ENCODE data around the gene HKDC1.
"Not testable (repeated sequence)": the region's sequence is repeated elsewhere in the genome, so short reads cannot be mapped to it uniquely, and the experiment has no call there.

Gene HKDC1

GRCh38 chr10:69275444-69275843 is 55.3 kb downstream of the HKDC1 start:
- Histone ChIP-seq H3K4me3 (ENCODE audit: insufficient read depth, low read depth, low read length) (no peak overlapping the region), H3K9me3 (ENCODE audit: control insufficient read depth, low read length) (no peaks in the 10 kb centered on the region), H3K4me1 (ENCODE audit: control insufficient read depth, insufficient read depth, low read length) (no peaks in the 10 kb centered on the region), H3K27me3 (ENCODE audit: control insufficient read depth, insufficient read depth, low read length, poor library complexity, severe bottlenecking) (no peaks in the 10 kb centered on the region), H3K36me3 (ENCODE audit: control insufficient read depth, insufficient read depth, low read length) (no peaks in the 10 kb centered on the region), H3K27ac (ENCODE audit: insufficient read depth, low read depth, low read length, poor library complexity, severe bottlenecking) (no peak overlapping the region)
- WGBS, 2 experiments = 100% methylated on average over 1 of the region's 1 CpG; no CpG with 5 or more reads in 1 of the 2 experiments

GRCh38 chr10:69276503-69276902 is 56.4 kb downstream of the HKDC1 start:
- Histone ChIP-seq H3K36me3 (ENCODE audit: control insufficient read depth, insufficient read depth, low read length) (no peaks in the 10 kb centered on the region), H3K4me3 (ENCODE audit: insufficient read depth, low read depth, low read length) (no peak overlapping the region), H3K27ac (ENCODE audit: insufficient read depth, low read depth, low read length, poor library complexity, severe bottlenecking) (no peak overlapping the region), H3K4me1 (ENCODE audit: control insufficient read depth, insufficient read depth, low read length) (no peaks in the 10 kb centered on the region), H3K9me3 (ENCODE audit: control insufficient read depth, low read length) (no peaks in the 10 kb centered on the region), H3K27me3 (ENCODE audit: control insufficient read depth, insufficient read depth, low read length, poor library complexity, severe bottlenecking) (no peaks in the 10 kb centered on the region)
- 91 to 97% methylated on average over 5 of the region's 6 CpGs for WGBS, 2 experiments

GRCh38 chr10:69278446-69278963 is 58.4 kb downstream of the HKDC1 start, which contains the start of gene HK1:
Gene HK1, plus strand, starts transcription at chr10:69278496.
- Histone ChIP-seq H3K27ac (ENCODE audit: insufficient read depth, low read depth, low read length, poor library complexity, severe bottlenecking) (no peak within 1 kb of the TSS), H3K36me3 (ENCODE audit: control insufficient read depth, insufficient read depth, low read length) (no peaks in the 10 kb centered on the region), H3K4me3 (ENCODE audit: insufficient read depth, low read depth, low read length) (no peak within 1 kb of the TSS), H3K27me3 (ENCODE audit: control insufficient read depth, insufficient read depth, low read length, poor library complexity, severe bottlenecking) (no peaks in the 10 kb centered on the region), H3K9me3 (ENCODE audit: control insufficient read depth, low read length) (no peaks in the 10 kb centered on the region), H3K4me1 (ENCODE audit: control insufficient read depth, insufficient read depth, low read length) (no peaks in the 10 kb centered on the region)
- 43 to 47% methylated on average over 11 of the region's 11 CpGs for WGBS, 2 experiments

- Histone ChIP-seq H3K4me1 (ENCODE audit: control insufficient read depth, insufficient read depth, low read length) (no peaks in the 10 kb centered on the region), H3K4me3 (ENCODE audit: insufficient read depth, low read depth, low read length) (no peak overlapping the region), H3K27me3 (ENCODE audit: control insufficient read depth, insufficient read depth, low read length, poor library complexity, severe bottlenecking) (no peaks in the 10 kb centered on the region), H3K36me3 (ENCODE audit: control insufficient read depth, insufficient read depth, low read length) (no peaks in the 10 kb centered on the region), H3K9me3 (ENCODE audit: control insufficient read depth, low read length) (no peaks in the 10 kb centered on the region), H3K27ac (ENCODE audit: insufficient read depth, low read depth, low read length, poor library complexity, severe bottlenecking) (no peak overlapping the region)
- WGBS, 2 experiments = 84 to 85% methylated on average over 2 of the region's 2 CpGs
Observed at GRCh38 chr10:69279110-69279509, 59.0 kb downstream of the HKDC1 start.

- 91 to 92% methylated on average over 8 of the region's 8 CpGs for WGBS, 2 experiments
- Histone ChIP-seq H3K4me3 (ENCODE audit: insufficient read depth, low read depth, low read length) (no peak overlapping the region), H3K4me1 (ENCODE audit: control insufficient read depth, insufficient read depth, low read length) (peaks cover 7% of the 10 kb centered on the region), H3K9me3 (ENCODE audit: control insufficient read depth, low read length) (no peaks in the 10 kb centered on the region), H3K36me3 (ENCODE audit: control insufficient read depth, insufficient read depth, low read length) (no peaks in the 10 kb centered on the region), H3K27me3 (ENCODE audit: control insufficient read depth, insufficient read depth, low read length, poor library complexity, severe bottlenecking) (no peaks in the 10 kb centered on the region), H3K27ac (ENCODE audit: insufficient read depth, low read depth, low read length, poor library complexity, severe bottlenecking) (no peak overlapping the region)
Observed at GRCh38 chr10:69281507-69282413, 61.6 kb downstream of the HKDC1 start.

- not testable (repeated sequence) for H3K4me1 ChIP-seq (ENCODE audit: control insufficient read depth, insufficient read depth, low read length); H3K27ac ChIP-seq (ENCODE audit: insufficient read depth, low read depth, low read length, poor library complexity, severe bottlenecking); H3K4me3 ChIP-seq (ENCODE audit: insufficient read depth, low read depth, low read length); H3K9me3 ChIP-seq (ENCODE audit: control insufficient read depth, low read length); H3K27me3 ChIP-seq (ENCODE audit: control insufficient read depth, insufficient read depth, low read length, poor library complexity, severe bottlenecking); H3K36me3 ChIP-seq (ENCODE audit: control insufficient read depth, insufficient read depth, low read length)
- 92 to 94% methylated on average over 6 of the region's 6 CpGs for WGBS, 2 experiments
Observed at GRCh38 chr10:69284402-69284801, 64.3 kb downstream of the HKDC1 start.

GRCh38 chr10:69285699-69286098 is 65.6 kb downstream of the HKDC1 start:
- H3K9me3 ChIP-seq (ENCODE audit: control insufficient read depth, low read length) = no peaks in the 10 kb centered on the region
- no peak overlapping the region for H3K27ac ChIP-seq (ENCODE audit: insufficient read depth, low read depth, low read length, poor library complexity, severe bottlenecking)
- no peaks in the 10 kb centered on the region for H3K27me3 ChIP-seq (ENCODE audit: control insufficient read depth, insufficient read depth, low read length, poor library complexity, severe bottlenecking)
- WGBS, 2 experiments = 72 to 89% methylated on average over 2 to 4 of the region's 4 CpGs
- H3K4me1 ChIP-seq (ENCODE audit: control insufficient read depth, insufficient read depth, low read length) = peaks cover 7% of the 10 kb centered on the region
- H3K36me3 ChIP-seq (ENCODE audit: control insufficient read depth, insufficient read depth, low read length) = no peaks in the 10 kb centered on the region
- no peak overlapping the region for H3K4me3 ChIP-seq (ENCODE audit: insufficient read depth, low read depth, low read length)

GRCh38 chr10:69287181-69287580 is 67.0 kb downstream of the HKDC1 start:
- Histone ChIP-seq H3K4me3 (ENCODE audit: insufficient read depth, low read depth, low read length) (no peak overlapping the region), H3K9me3 (ENCODE audit: control insufficient read depth, low read length) (no peaks in the 10 kb centered on the region), H3K4me1 (ENCODE audit: control insufficient read depth, insufficient read depth, low read length) (peaks cover 7% of the 10 kb centered on the region), H3K27me3 (ENCODE audit: control insufficient read depth, insufficient read depth, low read length, poor library complexity, severe bottlenecking) (no peaks in the 10 kb centered on the region), H3K27ac (ENCODE audit: insufficient read depth, low read depth, low read length, poor library complexity, severe bottlenecking) (no peak overlapping the region), H3K36me3 (ENCODE audit: control insufficient read depth, insufficient read depth, low read length) (no peaks in the 10 kb centered on the region)
- WGBS, 2 experiments = 81 to 90% methylated on average over 2 to 3 of the region's 4 CpGs

GRCh38 chr10:69290993-69291392 is 70.9 kb downstream of the HKDC1 start:
- Histone ChIP-seq H3K4me3 (ENCODE audit: insufficient read depth, low read depth, low read length) (no peak overlapping the region), H3K27ac (ENCODE audit: insufficient read depth, low read depth, low read length, poor library complexity, severe bottlenecking) (no peak overlapping the region), H3K9me3 (ENCODE audit: control insufficient read depth, low read length) (no peaks in the 10 kb centered on the region), H3K27me3 (ENCODE audit: control insufficient read depth, insufficient read depth, low read length, poor library complexity, severe bottlenecking) (no peaks in the 10 kb centered on the region), H3K36me3 (ENCODE audit: control insufficient read depth, insufficient read depth, low read length) (no peaks in the 10 kb centered on the region), H3K4me1 (ENCODE audit: control insufficient read depth, insufficient read depth, low read length) (no peaks in the 10 kb centered on the region)
- WGBS, 2 experiments = 93 to 95% methylated on average over 4 of the region's 4 CpGs

GRCh38 chr10:69292459-69292858 is 72.3 kb downstream of the HKDC1 start:
- no peaks in the 10 kb centered on the region for H3K27me3 ChIP-seq (ENCODE audit: control insufficient read depth, insufficient read depth, low read length, poor library complexity, severe bottlenecking)
- H3K4me1 ChIP-seq (ENCODE audit: control insufficient read depth, insufficient read depth, low read length) = no peaks in the 10 kb centered on the region
- H3K4me3 ChIP-seq (ENCODE audit: insufficient read depth, low read depth, low read length) = no peak overlapping the region
- 59 to 60% methylated on average over 3 of the region's 3 CpGs for WGBS, 2 experiments
- H3K27ac ChIP-seq (ENCODE audit: insufficient read depth, low read depth, low read length, poor library complexity, severe bottlenecking) = no peak overlapping the region
- H3K9me3 ChIP-seq (ENCODE audit: control insufficient read depth, low read length) = no peaks in the 10 kb centered on the region
- H3K36me3 ChIP-seq (ENCODE audit: control insufficient read depth, insufficient read depth, low read length) = no peaks in the 10 kb centered on the region

All from ectodermal cell (in vitro differentiated cells).